DMS53 treated with DMSO at 0.1 percent for 48 hours (cell line): ENCODE measurements around the gene HOXC12.

Experiments
- DNase-seq: peaks from one replicate; lab custom pipeline; 2025; ENCODE audit not compliant: unreplicated experiment; lab: John Stamatoyannopoulos, UW

Gene HOXC12

DNA sequence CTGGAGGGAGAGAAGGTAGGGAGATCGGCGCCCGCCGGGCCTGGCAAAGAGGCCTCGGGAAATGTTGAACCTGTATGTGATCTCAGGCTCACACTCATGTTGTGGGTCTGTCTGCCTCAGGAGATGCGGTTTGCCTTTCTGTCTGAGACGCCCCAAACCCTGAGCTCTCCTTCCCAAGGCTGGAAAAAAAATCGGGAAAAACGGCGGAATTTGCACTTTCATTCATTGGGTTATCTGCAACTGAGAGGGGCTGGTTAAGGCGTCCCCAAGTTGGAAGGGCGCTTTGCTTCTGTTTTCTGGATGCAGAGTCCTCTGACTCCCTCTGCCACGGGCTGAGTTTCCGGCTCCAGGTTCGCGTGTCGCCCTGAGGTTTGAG lies 40.3 kb downstream of the HOXC12 start:
- DNase-seq = no peak

GRCh38 chr12:53995378-53996239 lies 40.9 kb downstream of the HOXC12 start:
- DNase-seq = no peak

DNA sequence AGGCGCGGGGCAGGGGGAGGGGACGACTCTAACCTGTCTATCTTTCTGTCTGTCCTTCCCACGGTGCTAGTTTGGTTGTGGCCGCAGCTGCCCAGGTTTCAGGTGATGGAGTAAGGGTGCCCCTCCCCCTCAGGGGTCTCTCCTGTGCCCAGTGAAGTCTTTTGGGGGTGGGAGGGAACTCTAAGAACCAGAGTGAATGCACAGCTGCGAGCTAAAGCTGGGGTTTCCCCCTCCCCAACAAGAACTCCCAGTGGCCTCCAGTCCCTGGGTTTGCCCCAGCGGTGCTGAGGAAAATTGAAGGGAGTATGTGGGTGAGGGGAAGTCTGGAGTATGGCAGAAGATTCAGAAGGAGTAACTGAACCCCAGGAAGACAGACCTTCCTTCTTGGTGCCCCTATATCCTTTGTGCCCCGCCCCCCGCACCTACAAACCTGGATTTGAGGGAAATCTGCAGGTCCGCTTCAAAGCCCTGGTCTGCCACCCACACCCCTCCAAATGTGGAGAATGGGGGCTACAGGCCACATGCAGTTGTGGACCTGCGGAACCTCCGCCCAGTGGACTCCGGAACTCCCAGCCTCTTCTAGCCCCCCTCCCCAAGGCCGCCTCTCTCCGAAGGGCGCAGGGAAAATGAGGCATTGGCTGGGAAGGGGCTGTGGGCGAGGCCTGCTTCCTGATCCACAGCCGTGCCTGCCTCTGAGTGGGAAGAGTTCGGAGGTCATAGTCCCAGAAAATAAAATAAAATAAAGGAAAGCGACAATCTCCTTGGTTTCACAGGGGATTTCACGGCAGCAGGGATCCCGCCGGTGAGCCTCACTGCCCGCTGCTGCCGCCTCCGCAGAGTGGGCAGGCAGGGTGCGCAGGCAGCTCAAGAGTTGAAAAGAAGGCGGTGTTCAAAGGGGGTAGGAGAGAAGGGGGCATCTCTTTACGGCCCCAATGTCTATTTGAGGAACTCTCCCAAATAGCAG lies 41.8 kb downstream of the HOXC12 start:
- DNase-seq = no peak

GRCh38 chr12:53997204-53998109 lies 42.8 kb downstream of the HOXC12 start:
- DNase-seq = no peak

DNA sequence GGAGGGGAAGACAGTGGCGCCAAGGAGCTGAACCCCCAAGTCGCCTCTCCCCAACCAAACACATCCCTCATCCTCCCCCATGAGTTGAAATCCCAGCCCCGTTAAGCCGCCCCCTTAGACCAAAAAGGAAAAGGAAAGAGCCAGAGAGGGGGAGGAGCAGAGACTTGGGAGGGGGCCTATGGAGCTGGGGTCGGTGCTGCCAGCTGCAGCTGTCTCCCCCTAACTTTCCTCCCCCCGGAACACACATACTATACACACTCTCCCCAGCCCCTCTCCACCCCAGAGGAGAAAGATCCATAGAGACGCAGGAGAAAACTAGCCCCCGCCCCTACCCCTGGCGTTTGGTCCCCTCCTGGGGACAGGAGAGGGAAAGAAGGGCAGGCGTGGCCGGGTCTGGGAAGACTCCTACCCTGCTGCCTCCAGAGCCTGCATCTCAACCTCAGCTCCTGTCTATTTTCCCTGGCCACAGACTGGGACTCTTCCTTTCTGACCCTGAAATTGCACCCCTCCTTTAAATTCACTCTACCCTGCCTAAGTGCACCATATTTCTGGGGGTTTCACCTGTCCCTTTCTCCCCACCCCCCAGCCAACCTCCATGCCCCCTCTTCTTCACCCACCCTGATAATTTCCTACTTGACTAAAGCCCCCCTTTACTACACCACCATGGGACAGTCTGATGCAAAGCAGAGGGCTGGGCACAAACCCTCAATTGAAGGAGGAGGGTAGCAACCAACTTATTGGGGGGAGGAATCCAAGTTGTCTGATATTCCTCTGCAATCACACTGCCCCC lies 43.6 kb downstream of the HOXC12 start:
- DNase-seq = no peak

DNA sequence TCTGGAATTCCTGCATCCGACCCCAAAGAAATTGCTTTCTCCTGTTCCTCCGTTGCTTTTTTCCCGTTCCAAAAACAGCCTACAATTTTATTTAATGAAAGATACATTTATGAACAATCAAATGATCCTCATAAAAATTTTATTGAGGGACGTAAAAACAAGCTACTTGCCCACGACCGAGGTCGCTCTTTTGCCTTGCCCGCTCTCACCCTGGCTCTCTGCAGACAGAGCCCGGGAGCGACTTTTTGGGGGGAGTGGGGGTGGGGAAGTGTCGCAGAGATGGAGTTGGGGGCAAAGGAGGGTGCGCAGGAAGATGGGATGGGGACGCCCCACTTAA lies 44.2 kb downstream of the HOXC12 start:
- DNase-seq = no peak

DNA sequence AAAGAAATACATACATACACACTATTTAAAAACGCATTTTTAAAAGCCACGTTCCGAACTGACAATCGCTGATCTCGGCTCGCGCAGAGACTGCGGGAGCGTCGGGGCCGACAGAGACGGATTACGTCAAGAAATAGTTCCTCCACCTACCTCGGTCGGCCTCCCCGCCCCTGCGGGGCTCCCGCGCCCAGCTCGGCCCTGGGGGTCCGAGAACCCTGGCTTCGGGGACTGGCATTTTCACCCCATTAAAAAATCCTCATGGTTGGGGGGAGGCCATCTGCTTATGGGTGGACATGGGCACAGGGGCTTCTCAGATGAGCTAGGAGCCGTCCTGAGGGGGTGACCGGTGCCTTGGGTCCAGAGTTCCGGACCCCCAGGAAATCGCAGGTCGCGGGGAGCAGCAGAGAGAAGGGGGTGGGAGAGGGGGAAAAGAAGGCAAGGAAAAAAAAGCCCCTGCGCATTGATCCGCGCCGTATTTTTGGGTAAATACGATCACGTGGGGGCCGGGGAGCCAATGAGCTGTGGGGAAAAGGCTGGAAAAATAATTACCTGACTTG lies 44.9 kb downstream of the HOXC12 start:
- no peak for DNase-seq

- no peak for DNase-seq
Observed at GRCh38 chr12:54000116-54001114, 45.7 kb downstream of the HOXC12 start, which contains the start of gene HOXC9. Gene HOXC9 (plus strand): TSS chr12:54000161. CDS start chr12:54000189, 28 bp downstream.

DNA sequence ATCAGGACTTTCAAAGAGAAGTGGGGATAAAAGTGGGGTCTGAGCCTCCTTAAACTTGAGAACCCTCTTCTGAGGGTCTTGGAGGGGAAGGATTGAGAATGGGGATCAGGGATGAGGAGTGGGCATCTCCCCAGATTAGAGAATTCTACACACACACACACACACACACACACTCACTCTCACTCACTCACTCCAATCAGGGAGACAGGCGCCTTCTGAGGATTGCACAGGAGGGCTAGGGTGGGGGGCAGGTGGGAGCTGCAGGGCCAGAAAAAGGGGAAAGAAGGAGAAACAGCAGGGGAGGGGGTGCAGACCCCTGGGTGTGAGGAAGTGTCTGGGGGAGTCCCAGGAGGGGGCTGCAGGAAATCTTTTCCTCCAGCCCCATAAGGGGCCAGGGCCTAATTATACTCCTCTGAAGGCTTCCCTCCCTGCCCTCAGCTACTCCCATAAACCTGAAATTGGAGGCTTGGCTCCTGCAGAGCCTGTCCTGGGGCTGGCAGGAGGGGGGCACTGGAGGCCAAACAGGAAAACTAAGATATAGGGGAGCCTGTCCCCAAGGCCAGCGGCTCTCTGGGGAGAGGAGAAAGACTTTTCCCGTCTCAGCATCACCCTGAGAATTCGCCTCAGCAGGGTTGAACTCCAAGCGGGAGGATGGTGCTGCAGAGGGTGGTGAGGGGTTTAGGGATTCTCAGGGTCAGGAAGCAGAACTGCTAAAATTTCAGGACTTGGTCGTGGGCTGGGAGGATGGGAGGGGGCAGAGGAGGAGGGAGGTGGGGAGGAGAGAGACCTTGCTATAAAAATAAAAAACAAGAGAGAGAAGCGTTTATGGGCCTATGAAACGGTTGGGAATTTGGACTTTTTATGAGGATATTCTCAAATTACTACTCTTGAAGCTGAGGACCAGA lies 46.8 kb downstream of the HOXC12 start:
- no peak for DNase-seq

GRCh38 chr12:54002278-54002914 lies 47.7 kb downstream of the HOXC12 start:
- DNase-seq = no peak

GRCh38 chr12:54002915-54003389 lies 48.2 kb downstream of the HOXC12 start:
- DNase-seq = no peak

GRCh38 chr12:54003625-54004024 lies 48.9 kb downstream of the HOXC12 start:
- DNase-seq = no peak

GRCh38 chr12:54004063-54004840 lies 49.5 kb downstream of the HOXC12 start:
- no peak for DNase-seq

GRCh38 chr12:54004841-54005530 lies 50.3 kb downstream of the HOXC12 start:
- DNase-seq = no peak

DNA sequence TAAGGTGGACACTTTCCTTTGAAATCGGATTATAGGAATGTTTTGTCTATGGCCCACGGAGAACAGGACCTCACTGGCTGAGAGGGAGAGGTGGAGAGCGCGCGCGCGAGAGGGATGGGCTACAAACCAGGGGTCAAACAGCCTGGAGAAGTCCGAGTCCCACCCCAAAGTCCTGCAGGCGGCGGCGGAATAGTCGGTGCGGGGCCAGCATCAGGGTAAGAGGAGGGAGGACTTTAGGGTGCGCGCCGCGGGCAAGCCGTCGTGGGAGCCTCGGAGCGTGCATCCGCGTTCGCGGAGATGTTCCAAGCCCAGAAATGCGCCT lies 50.8 kb downstream of the HOXC12 start:
- DNase-seq = no peak
